Mucosa of rectum (tissue), 2 donors: Measurements from ENCODE around the gene CSRP1.

Source experiments
- H3K27ac ChIP-seq, 2 donors: one replicate each; pipeline ENCODE4 v1.7.0; 2013; ENCODE audit warnings: inconsistent platforms in 2 of 2, low read depth in 2 of 2, low read length in 2 of 2
- H3K27me3 ChIP-seq, 2 donors: one replicate each; pipeline ENCODE4 v1.7.0; 2013; ENCODE audit warnings: low read length in 2 of 2; ENCODE audit not compliant: control insufficient read depth in 2 of 2, insufficient read depth in 2 of 2
- H3K36me3 ChIP-seq, 2 donors: one replicate each; pipeline ENCODE4 v1.7.0; 2013; ENCODE audit warnings: low read length in 2 of 2; ENCODE audit not compliant: control insufficient read depth in 2 of 2, insufficient read depth in 2 of 2
- H3K4me1 ChIP-seq, 2 donors: one replicate each; pipeline ENCODE4 v1.7.0; 2013; ENCODE audit warnings: low read length in 2 of 2, mild to moderate bottlenecking in 1 of 2; ENCODE audit not compliant: control insufficient read depth in 2 of 2, insufficient read depth in 2 of 2
- H3K4me3 ChIP-seq, 2 donors: one replicate each; pipeline ENCODE4 v1.7.0; 2013; ENCODE audit warnings: low read length in 2 of 2
- H3K9ac ChIP-seq, 2 donors: one replicate each; pipeline ENCODE4 v1.7.0; 2013; ENCODE audit warnings: low read length in 2 of 2, low read depth in 1 of 2, mild to moderate bottlenecking in 1 of 2
- H3K9me3 ChIP-seq, 2 donors: one replicate each; pipeline ENCODE4 v1.7.0; 2013; ENCODE audit warnings: low read length in 2 of 2; ENCODE audit not compliant: control insufficient read depth in 2 of 2
- donor health status: healthy.
- donor health status: Normal muscosa, but diverticular disease.

The CSRP1 gene

DNA sequence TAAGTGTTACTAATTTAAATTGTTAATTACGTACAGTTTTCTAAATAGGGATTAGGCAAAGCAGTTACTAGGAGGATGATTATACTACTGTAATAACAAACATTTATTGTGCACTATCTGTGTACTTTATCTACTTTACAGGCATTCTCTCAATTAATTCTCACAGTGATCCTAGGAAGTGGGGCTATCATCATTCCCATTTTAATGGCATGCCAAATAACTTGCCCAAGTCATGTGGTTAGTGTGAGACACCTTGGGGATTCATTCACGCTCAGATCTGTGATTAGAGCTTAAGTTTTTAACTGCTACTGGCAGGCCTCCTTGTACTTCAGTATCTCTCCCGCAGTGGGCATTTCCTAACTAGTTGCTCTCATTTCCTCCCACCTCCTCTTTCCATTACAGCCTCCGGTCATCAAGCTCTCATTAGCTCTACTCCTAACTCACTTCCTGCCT lies 49.4 kb downstream of the CSRP1 start:
- H3K27ac ChIP-seq: peak overlapping the region; percentile 55 to 59
- no peaks in the 10 kb centered on the region for H3K36me3 ChIP-seq
- H3K9ac ChIP-seq: no peak overlapping the region
- peaks cover 6% of the 10 kb centered on the region in 2 donors for H3K4me1 ChIP-seq
- no peaks in the 10 kb centered on the region for H3K9me3 ChIP-seq
- H3K4me3 ChIP-seq: no peak overlapping the region
- H3K27me3 ChIP-seq: no peaks in the 10 kb centered on the region

DNA sequence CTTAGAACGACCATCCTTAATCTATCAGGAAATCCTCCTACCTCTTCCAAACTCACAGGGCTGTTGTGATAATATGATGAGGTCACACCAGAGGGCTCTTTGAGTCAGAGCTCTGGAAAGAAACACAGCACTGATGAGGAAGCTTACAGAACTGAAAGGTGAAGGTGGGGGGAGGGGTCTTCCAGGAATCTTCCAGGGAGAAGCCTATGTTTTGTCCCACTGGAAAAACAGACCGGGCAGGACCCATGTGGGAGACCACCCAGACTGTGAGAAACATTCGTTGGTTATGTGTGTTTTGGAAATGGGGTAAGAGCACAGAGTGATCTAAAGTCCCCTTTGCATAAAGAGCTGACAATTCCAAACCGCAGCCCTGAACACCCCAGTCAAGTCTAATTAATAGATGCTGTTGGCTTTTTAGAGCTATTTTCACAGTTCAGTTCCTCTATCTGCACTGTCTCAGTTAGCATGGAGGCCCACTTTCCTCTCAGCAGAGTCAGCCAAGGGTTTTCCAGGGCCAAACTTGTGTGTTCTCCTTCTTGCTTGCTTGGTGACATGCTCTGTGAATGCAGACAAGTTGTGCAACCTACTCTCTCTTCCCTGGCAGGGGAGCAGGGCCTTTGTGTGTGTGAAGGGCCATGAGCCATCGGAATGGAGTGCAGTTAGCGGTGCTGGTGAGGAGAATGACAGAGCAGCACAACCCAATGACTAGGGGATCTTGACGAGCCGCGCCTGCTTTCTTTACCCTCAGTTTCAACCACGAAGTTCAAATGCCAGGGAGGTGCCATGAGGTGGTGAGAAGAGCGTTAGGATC lies 50.2 kb downstream of the CSRP1 start:
- H3K4me3 ChIP-seq: no peak overlapping the region
- H3K9ac ChIP-seq: no peak overlapping the region
- H3K36me3 ChIP-seq: no peaks in the 10 kb centered on the region
- no peaks in the 10 kb centered on the region for H3K27me3 ChIP-seq
- H3K4me1 ChIP-seq: peaks cover 6% of the 10 kb centered on the region in 2 donors
- H3K27ac ChIP-seq: peak overlapping the region; percentile 55 to 59
- H3K9me3 ChIP-seq: no peaks in the 10 kb centered on the region

DNA sequence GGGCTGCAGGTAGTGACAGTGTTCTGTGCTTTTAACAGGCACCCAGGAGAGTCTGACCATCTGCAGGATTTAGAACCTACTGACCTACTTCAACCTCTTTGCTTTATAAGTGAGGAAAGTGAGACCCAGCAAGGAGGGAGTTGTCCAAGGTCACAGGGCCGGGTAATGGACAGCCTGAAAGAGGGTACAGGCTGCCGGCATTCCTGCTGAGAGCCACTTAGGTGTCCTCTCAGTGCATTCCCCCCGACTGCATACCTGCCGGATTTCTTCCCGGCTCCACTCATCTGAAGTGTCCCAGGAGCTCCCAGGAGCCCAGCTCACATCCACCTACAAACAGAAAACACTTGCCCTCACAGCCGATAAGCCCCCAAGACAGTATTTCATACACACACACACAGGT lies 51.8 kb downstream of the CSRP1 start:
- Histone ChIP-seq H3K4me1 (peaks cover 0 to 3% of the 10 kb centered on the region in 2 donors), H3K27me3 (no peaks in the 10 kb centered on the region), H3K9me3 (no peaks in the 10 kb centered on the region), H3K27ac (no peak overlapping the region), H3K36me3 (no peaks in the 10 kb centered on the region), H3K9ac (no peak overlapping the region), H3K4me3 (no peak overlapping the region)

DNA sequence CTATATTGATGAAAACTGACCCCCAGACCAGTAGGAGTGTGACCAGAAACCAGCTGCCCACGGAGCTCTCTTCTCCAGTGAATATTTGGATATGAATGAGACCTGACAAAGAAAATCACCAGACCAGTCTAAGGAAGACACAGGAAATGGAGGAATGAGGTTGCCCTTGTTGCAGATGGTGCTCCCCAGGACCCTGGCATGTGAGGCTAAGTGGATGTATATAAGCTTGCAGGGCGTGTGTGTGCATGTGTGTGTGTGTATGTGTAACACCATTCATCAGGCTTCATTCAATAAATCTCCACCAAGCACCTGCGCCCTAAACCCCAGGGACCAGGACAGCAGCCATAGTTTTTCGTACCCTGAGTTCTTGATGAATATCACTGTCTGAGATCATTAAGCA lies 52.3 kb downstream of the CSRP1 start:
- Histone ChIP-seq H3K27me3 (no peaks in the 10 kb centered on the region), H3K27ac (no peak overlapping the region)

DNA sequence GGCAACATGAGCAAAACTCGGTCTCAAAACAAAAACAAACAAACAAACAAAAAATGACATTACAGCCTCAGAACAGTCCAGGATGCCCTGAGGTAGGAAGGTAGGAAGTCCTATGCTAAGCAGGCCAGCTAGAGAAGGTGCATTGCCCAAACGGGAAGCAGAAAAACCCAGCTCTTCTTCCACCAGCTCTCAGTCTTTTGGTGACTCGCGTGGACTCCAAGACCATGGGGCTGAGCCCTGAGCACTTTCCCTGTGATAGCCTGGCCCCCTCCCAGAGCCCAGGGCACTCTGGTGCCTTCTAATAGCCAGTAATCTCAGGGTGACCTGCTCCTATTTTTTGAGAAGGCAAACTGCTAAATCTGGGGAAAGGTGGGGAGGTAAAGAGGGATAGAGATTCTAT lies 54.1 kb downstream of the CSRP1 start:
- no peaks in the 10 kb centered on the region for H3K9me3 ChIP-seq
- no peaks in the 10 kb centered on the region for H3K27me3 ChIP-seq
- peaks cover 7 to 9% of the 10 kb centered on the region in 2 donors for H3K4me1 ChIP-seq
- H3K36me3 ChIP-seq: no peaks in the 10 kb centered on the region
- no peak overlapping the region for H3K27ac ChIP-seq
- no peak overlapping the region for H3K4me3 ChIP-seq
- H3K9ac ChIP-seq: no peak overlapping the region

More for the DNA sequence above, 52.3 kb downstream of the CSRP1 start:
- H3K4me3 ChIP-seq: no peak overlapping the region
- H3K9me3 ChIP-seq: no peaks in the 10 kb centered on the region
- H3K36me3 ChIP-seq: no peaks in the 10 kb centered on the region
- H3K9ac ChIP-seq: no peak overlapping the region
- peaks cover 0 to 3% of the 10 kb centered on the region in 2 donors for H3K4me1 ChIP-seq

DNA sequence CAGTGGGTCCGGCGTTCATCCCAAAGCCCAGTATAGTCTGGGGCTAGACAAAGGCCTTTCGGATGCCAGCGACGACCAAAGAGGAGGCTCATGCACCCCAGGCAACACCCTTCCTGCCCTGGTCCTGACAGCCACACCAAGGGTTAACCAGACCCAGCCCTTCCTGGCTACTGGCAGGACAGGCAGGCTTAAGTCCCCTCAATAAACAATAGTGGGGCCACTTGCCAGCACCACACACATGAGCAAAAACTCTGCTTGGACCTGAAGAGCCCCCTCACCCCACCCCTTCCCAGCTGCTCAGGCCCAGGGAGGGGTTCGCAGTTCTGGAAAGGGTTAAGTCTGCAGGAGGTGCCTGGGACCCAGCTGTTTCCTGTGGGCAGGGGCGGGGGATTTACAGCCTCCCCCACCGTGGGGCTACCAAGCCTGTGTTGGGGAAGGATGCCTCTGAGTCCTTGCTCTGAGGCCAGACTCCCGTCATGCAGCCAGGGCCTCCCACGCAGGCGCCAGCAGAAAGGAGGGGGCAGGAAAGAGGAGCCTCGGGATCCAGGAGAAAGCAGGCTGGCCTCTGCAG lies 56.1 kb downstream of the CSRP1 start:
- Histone ChIP-seq H3K27me3 (no peaks in the 10 kb centered on the region), H3K4me3 (no peak overlapping the region), H3K4me1 (peaks cover 7% of the 10 kb centered on the region in 2 donors), H3K27ac (peak overlapping the region; percentile 48 to 52), H3K9me3 (no peaks in the 10 kb centered on the region), H3K36me3 (no peaks in the 10 kb centered on the region), H3K9ac (no peak overlapping the region)

DNA sequence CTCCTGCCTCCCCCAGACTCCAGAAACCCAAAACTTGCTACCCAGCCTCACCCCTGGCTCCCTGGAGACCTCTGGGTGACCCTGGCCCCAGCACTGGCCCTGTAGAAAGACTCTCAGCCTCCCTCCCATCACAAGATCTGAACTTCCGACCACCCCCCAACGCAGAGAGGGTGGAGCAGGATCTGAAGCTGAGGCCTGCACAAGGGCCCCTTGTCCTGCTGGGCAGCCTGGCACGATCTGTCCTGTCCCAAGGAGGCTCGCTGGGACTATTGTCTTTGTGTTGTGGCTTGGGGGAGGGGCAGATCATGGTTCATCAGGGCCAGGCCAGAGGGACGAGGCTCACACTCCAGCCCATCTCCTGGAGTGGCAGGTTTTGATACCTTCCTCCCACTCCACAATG lies 57.9 kb downstream of the CSRP1 start:
- no peak overlapping the region for H3K9ac ChIP-seq

DNA sequence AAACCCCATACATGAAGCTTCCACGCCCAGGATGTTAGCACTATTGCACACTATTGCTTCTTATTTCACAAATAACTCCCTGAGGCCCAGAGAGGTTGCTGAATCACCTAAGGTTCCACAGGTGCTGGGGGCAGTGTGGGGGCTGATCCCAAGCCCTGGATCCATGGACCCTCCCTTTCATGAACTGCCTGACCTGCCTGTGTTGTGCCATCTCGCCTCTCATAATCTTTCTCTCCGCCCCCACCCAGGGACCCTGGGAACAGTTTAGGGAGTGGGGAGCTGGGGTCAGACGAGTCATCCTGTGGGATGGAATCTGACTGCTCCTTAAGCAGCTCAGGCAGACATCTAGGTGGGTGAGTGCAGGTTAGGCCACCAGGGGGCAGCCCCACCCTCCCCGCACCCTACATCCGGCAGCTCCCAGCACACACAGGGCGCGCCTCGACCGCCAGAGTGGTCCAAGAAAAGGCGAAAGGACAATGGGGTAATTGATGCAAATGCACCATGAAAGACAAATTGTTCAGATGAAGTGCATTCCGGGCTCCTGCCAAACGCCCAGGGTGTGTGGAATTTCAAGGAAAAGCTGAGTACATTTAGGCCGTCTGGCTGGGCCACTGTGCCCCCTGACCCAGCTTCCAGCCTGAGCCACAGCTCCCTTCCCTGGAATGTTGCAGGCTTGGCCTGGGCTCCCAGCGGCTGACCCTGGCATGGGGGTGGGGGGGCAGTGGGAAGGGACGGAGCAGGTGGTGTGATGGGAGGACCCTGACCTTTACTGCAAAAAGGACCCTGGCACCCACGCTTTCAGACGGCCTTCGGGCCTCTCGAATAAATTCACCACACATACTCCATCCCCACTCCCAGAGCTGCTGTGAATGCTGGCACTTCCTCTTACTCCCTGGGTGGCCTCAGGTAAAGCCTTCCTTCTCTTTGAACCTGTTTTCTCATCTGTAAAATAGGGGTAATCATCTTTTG lies 58.7 kb downstream of the CSRP1 start:
- H3K4me3 ChIP-seq: no peak overlapping the region
- peaks cover 7% of the 10 kb centered on the region in 2 donors for H3K4me1 ChIP-seq
- no peaks in the 10 kb centered on the region for H3K27me3 ChIP-seq
- H3K9ac ChIP-seq: peak overlapping the region in 1 of 2 donors; percentile 24
- no peaks in the 10 kb centered on the region for H3K9me3 ChIP-seq
- H3K27ac ChIP-seq: peak overlapping the region; percentile 16 to 21
- no peaks in the 10 kb centered on the region for H3K36me3 ChIP-seq

More for the DNA sequence above, 57.9 kb downstream of the CSRP1 start:
- Histone ChIP-seq H3K36me3 (no peaks in the 10 kb centered on the region), H3K4me3 (no peak overlapping the region), H3K27ac (no peak overlapping the region), H3K27me3 (no peaks in the 10 kb centered on the region), H3K9me3 (no peaks in the 10 kb centered on the region), H3K4me1 (peaks cover 7% of the 10 kb centered on the region in 2 donors)

DNA sequence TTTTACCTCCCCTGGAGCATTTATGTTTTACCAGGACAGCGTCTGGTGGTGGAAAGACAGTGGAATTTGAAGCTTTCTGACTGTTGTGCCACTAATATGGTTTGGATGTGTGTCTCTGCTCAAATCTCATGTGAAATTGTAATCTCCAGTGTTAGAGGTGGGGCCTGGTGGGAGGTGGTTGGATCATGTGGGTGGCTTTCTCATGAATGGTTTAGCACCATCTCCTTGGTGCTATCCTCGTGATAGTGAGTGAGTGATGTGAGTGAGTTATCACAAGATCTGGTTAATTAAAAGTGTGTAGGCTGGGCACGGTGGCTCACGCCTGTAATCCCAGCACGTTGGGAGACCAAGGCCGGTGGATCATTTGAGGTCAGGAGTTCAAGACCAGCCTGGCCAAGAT lies 61.6 kb downstream of the CSRP1 start:
- H3K4me3 ChIP-seq: no peak overlapping the region
- H3K27ac ChIP-seq: no peak overlapping the region
- no peak overlapping the region for H3K9ac ChIP-seq
- H3K4me1 ChIP-seq: peaks cover 7% of the 10 kb centered on the region in 2 donors
- H3K36me3 ChIP-seq: no peaks in the 10 kb centered on the region
- no peaks in the 10 kb centered on the region for H3K9me3 ChIP-seq
- H3K27me3 ChIP-seq: no peaks in the 10 kb centered on the region
